ENCODE measurements around the gene SYPL1. TPM values are rescaled to one million over a fixed set of nuclear protein-coding genes. Genes with fewer than 3 reads are reported as not detected.

SYPL1 gene
- polyA plus RNA-seq, 1 donor = 60.0 TPM

- DNase-seq = no peak
Measured at GRCh38 chr7:106121189-106121810, 9.2 kb upstream of the SYPL1 start.

GRCh38 chr7:106120500-106120899 lies 8.4 kb upstream of the SYPL1 start:
- DNase-seq = no peak

GRCh38 chr7:106119719-106120118 lies 7.6 kb upstream of the SYPL1 start:
- DNase-seq = no peak

GRCh38 chr7:106117786-106118544 lies 5.9 kb upstream of the SYPL1 start:
- DNase-seq = no peak

- no peak for DNase-seq
Measured at GRCh38 chr7:106116161-106116704, 4.1 kb upstream of the SYPL1 start.

GRCh38 chr7:106114716-106115383 lies 2.7 kb upstream of the SYPL1 start:
- DNase-seq = no peak

- DNase-seq = no peak
Measured at GRCh38 chr7:106112972-106113421, 885 bp upstream of the SYPL1 start.

GRCh38 chr7:106111655-106112117 lies 426 bp downstream of the SYPL1 start:
- no peak for DNase-seq

- DNase-seq = no peak
Measured at GRCh38 chr7:106110885-106111654, 1.0 kb downstream of the SYPL1 start.

- no peak for DNase-seq
Measured at GRCh38 chr7:106110238-106110560, 1.9 kb downstream of the SYPL1 start.

GRCh38 chr7:106109521-106110237 lies 2.4 kb downstream of the SYPL1 start:
- no peak for DNase-seq

GRCh38 chr7:106108991-106109390 lies 3.1 kb downstream of the SYPL1 start:
- no peak for DNase-seq

- no peak for DNase-seq
Measured at GRCh38 chr7:106104721-106105260, 7.3 kb downstream of the SYPL1 start.

GRCh38 chr7:106102387-106102966 lies 9.6 kb downstream of the SYPL1 start:
- DNase-seq = no peak

- no peak for DNase-seq
Measured at GRCh38 chr7:106101726-106102125, 10.4 kb downstream of the SYPL1 start.

GRCh38 chr7:106100863-106101629 lies 11.1 kb downstream of the SYPL1 start:
- DNase-seq = no peak

GRCh38 chr7:106099539-106099938 lies 12.6 kb downstream of the SYPL1 start:
- DNase-seq = no peak

- DNase-seq = no peak
Measured at GRCh38 chr7:106098889-106099288, 13.2 kb downstream of the SYPL1 start.

- DNase-seq = no peak
Measured at GRCh38 chr7:106095634-106096033, 16.5 kb downstream of the SYPL1 start.

GRCh38 chr7:106094780-106095179 lies 17.3 kb downstream of the SYPL1 start:
- DNase-seq = no peak
